GM19324 (cell line): ENCODE data around the gene ASB14.
A peak's percentile ranks its signal among the peaks of the same experiment; 100 is the strongest.

Source experiments
- ATAC-seq: cut with Tn5 transposase; IDR thresholded peaks from one replicate; pipeline ENCODE4 v1.9.1; 2021; ENCODE audit warnings: mild to moderate bottlenecking, moderate library complexity; ENCODE audit not compliant: unreplicated experiment, low FRiP score

ASB14 gene

DNA sequence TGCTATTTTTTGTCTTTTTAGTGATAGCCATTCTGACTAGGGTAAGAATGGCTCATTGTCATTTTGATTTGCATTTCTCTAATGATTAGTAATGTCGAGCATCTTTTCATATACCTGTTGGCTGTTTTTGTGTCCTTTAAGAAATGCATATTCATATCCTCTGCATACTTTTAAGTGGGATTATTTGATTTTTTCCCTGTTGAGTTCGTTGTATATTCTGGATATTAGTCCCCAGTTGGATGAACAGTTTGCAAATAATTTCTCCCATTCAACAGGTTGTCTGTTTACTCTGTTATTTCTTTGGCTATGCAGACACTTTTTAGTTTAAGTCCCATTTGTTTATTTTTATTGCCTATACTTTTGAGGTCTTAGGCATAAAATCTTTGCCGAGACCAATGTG lies 30.6 kb downstream of the ASB14 start:
- ATAC-seq: no peak

DNA sequence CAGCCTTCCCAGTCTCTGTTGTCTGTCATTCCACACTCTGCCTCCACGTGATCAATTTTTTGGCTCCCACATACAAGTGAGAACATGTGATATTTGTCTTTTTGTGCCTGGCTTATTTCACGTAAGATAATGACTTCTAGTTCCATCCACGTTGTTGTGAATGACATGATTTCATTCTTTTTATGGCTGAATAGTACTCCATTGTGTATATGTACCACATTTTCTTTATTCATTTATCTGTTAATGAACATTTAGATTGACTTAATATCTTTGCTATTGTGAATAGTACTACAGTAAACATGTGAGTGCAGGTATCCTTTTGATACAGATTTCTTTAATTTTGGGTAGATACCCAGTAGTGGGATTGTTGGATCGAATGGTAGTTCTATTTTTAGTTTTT lies 31.4 kb downstream of the ASB14 start:
- ATAC-seq: no peak

DNA sequence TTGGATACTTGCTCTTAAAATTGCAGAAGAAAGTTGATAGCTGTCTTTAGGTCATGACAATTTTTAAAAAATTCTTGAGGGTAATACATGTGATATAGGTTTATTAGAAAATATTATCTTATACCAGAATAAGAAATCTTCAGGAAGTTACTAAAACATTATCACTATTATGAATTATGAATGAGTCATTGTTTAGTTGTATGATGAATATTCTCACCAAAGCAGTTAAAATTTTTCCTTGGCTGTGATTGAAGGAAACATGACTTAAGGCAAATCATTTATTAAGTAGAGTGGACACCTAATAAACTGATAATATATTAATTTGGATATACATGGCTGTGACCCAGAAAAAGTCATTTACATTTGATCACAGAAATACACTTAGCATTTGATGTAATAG lies 34.8 kb downstream of the ASB14 start:
- ATAC-seq: no peak

DNA sequence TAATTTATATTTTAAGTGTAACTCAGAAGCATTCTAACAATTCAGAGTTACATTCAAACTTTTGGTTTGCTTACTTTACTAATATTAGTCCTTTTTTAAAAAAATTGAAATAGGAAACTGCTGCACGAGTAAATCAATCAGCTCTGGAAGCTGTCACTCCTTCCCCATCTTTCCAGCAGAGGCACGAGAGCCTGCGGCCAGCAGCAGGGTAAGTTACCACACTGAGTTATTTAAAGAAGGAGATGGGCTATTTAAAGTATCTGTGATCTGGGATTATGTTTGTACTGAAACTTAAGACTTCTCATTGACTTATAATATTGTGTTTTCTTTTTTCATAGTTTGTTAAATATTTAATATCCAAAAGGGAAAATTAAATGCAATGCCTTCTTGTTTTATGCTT lies 35.6 kb downstream of the ASB14 start:
- no peak for ATAC-seq

DNA sequence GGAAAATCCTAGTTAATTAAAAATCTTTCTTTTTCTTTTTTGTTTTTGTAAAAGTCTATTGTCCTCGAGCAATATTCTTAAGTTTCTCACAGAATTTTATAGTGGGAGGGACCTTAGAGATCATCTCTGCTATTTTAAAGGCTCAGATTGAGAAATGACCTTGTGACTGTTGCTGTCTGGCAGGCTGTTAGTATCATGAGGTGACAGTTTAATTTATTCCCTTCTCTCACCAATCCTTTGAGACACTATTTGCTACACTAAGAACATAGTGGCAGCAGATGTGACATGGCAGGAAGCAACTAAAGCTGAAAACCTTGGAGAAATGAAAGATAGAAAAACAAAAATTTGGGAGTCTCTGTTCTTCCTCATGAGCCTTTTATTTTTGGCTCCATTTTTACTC lies 40.1 kb downstream of the ASB14 start:
- no peak for ATAC-seq

DNA sequence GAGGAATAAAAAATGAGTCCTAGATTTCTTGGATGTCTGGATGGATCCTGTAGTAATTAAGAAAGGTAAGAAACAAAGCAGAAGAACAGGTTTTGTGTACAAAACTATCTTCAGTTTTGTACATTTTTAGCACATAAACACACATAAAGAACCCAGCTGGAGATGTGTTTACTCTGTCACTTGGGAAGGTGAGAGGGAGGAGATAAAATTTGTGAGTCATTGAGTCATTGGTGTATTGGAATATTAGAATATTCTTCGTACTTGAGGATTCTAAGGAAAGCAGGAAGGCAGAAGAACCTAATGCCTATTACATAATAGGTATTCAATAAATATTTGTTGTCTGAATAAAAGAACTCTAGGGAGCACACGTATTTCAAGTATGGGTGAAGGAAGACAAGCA lies 47.5 kb downstream of the ASB14 start:
- no peak for ATAC-seq

DNA sequence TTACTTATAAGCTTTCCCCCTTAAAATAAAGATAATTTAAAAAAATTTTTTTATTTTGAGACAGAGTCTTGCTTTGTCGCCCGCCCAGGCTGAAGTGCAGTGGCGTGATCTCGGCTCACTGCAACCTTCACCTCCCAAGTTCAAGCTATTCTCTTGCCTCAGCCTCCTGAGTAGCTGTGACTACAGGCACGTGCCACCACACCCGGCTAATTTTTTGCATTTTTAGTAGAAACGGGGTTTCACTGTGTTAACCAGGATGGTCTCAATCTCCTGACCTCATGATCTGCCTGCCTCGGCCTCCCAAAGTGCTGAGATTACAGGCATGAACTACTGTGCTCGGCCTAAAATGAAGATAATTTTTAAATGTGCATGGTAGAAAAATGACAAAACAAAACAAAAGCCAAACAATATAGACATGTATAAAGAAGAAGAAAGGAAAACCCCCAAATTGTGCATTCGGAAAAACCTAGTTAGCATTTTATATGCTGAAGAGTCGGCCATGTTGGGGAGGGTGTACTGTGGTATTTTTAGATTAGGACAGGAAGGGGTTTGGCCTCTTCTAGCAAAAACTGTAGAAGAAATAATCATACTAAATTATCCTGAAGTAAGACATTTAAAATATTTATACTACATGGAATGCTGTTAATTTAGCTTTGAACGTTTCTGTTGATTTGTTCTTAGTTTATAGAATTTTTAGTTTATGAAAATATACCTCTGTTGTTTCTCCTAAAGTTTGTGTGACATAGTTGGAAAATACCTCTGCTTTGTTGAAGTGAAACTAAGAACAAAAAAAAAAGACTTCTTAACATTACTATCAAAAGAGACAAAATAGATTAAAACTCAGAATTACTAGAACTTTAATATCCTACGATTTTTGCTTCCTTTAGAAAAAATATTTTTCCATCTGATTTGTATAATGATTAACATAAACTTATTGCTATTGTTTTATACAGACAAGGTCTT lies 57.6 kb downstream of the ASB14 start:
- no peak for ATAC-seq

DNA sequence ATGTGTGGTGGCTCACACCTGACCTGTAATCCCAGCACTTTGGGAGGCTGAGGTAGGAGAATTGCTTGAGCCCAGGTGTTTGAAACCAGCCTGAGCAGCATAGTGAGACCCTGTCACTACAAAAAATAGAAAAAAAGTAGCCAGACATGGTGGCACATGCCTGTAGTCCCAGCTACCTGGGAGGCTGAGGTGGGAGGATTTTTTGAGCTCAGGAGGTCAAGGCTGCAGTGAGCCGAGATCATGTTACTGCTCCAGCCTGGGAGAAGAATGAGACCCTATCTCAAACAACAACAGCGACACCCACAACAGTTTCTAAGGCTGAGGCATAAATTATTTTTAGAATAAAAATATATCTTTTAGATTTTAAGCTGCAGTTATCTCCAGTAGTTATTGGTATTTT lies 58.7 kb downstream of the ASB14 start:
- no peak for ATAC-seq

DNA sequence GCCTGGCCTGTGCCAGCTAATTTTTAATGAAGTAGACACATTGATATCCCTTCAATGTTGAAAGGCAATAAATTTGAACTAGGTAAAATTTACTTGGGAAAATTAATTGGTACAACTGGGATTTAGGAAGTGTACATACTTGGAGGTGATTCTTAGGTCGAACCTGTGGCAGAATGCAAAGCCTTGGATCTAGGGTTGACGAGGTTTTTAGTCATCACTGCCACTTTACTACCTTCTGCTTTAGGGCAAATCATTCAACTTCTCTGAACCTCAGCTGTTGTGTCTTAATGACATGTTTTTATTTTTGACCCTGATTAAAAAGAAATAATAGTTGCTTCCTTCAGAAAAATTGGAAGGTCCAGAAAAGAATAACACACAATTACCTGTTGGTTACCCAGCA lies 62.5 kb downstream of the ASB14 start:
- no peak for ATAC-seq

DNA sequence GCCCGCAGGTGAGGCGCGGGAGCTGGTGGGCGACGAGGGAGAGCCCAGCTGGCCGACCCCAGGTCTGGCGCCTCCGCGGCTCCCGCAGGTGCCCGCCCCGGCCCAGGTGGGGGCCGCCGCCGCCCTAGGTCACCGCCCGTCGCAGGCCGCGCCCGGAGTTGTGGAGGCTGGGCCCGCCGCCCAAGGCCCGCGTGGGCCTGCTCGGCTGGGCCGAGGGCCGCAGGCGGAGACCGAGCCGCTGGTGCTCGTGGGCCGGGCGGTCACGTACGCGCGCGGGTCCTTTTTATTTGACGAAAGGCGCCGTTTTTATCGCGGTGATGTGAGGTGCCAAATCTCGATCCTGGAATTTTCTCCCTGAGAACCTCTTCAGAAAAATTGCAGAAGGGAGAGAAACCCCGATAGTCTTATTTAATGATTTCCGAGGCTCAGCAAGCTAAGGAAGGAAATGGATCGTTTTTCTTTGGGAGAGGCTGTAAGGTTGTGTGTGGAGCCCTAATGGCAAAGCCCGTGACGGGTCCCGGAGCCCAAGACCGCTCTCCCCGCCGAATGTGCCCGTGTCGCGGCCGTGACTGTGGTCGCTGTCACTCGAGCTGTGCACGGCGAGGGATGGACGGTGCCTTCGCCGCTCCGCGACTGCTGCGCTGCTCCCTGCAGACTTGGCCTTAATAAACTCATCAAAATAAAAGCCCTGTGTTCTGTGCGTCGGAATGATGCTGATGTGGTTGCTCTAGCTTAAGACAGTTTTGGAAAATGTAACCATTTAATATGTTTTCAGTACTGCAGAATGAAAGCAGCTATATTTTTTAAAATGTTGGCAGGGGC lies 64.3 kb downstream of the ASB14 start:
- ATAC-seq: peak; percentile 60

DNA sequence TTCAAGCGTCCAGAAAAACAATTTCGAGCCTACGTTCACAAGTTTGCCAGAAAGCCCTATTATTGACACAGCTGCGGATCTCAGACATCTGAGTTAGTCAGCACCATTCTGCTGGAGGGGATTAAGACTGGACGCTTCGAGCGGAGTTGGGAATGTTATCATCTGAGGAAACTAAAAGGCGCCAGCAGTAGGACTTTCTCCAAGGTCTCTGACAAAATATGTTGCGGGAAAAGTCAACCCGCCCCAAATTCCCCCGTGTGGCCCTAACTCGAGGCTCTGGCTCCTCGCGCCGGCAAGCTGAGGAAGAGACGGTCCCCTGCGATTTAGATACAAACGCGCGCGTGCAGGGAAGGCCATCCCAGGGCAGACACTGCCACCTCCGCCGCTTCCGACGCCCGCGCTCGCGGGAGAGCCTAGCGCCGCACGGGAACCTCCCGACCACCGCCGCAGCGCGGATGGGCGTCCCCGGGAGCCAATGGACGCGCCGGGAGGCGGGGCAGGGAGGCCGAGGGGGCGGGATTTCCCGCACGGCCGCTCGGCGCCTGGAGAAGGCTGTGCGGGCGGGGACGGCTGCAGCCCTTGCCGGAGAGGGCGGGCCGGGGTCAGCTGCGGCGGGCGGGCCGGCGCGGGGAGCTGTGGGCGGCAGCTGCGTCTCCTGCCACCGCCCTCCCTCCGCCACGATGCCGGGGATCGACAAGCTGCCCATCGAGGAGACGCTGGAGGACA lies 65.1 kb downstream of the ASB14 start, which contains the start of gene APPL1:
Gene APPL1, plus strand, starts transcription at position 526 of the 726 bp plus-strand sequence. Its CDS starts 155 bp downstream, at position 681.
- ATAC-seq: peak; percentile 96

DNA sequence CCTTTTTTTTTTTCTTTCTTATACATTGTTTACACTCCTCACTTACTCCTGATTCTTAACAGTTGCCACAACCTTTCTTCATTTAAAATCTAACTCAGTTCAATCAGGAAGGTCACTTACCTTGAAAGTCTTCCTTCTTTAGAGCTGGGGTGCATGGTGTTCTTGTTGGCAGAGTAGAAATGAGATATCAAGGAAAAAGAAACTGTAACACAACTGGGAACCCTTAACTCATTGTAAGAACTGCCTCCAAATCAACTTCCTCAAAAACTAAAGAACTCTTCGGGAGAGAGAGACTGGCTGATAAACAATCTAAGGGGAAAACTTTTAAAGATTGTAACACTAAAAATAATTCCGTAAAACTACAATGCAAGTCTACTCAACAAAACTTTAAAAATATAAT lies 66.3 kb downstream of the ASB14 start:
- ATAC-seq: no peak

DNA sequence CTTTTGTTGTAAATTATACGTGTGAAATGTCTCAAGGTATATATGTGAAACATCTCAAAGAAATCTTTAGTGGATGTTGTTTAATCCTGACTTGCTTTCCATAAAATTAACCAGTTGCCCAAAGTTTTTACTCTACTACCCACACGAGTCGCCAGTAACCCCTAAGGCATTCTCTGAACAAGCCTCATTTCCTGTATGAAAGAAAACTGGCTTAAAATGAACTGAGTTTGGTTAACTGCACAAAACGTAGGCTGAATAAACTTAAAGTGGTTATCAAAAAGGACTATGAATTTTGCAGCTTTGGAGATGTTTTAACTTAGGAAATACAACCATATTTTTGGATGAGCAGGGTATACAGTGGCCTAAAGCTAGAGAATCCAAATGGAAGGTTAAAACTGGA lies 67.6 kb downstream of the ASB14 start:
- no peak for ATAC-seq

DNA sequence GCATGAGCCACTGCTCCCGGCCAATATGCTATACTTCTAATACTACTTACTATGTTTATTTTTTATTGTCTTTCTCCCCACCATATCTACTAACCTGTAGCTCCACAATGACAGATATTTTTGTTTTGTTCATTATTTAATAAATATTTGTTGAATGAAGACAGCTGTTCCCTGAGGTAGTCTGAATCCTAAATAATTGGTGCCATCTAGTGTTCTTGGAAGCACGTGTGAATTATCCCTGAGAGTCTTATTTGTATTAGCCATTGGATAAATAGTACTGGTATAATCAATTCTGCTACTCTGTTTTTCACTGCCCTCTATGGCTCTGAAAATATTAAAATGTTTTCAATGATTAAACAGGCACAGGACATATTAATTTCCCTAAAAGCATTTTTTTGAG lies 70.6 kb downstream of the ASB14 start:
- no peak for ATAC-seq
